Measurements from ENCODE around the gene HTR2A.

Gene HTR2A

DNA sequence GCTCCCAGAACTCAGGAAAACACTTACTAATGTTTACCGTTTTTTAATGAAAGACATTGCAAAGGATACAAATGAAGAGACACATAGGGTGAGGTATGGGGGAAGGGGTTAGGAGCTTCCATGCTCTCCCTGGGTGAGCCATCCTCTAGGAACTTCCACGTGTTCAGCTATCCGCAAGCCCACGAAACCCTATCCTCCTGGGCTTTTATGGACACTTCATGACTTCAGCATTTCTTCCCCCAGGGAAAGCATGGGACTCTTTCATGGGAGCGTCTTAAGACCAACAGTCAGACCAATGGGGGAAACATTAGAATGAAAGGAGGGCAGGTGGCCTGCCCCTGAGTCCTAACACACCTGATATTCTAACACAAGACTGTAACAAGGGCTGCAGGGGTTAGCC lies 93.3 kb downstream of the HTR2A start:
- no peak for DNase-seq

DNA sequence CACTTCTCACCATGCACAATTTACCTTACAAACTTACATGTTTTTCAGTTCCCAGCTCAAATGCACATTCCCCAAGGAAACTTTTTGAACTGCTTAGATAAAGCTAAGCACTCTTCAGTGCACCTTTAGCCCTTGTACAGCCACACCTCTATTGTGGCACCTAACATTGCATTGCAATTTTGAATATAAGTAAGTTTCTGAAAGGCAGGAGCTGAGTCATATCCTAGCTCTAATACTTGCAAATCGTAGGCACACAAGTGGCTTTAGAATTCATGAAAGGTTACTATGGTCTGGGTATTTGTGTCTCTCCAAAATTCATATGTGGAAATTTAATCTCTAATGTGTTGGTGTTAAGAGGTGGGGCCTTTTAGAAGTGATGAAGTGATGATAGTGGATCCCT lies 95.0 kb downstream of the HTR2A start:
- DNase-seq = no peak

DNA sequence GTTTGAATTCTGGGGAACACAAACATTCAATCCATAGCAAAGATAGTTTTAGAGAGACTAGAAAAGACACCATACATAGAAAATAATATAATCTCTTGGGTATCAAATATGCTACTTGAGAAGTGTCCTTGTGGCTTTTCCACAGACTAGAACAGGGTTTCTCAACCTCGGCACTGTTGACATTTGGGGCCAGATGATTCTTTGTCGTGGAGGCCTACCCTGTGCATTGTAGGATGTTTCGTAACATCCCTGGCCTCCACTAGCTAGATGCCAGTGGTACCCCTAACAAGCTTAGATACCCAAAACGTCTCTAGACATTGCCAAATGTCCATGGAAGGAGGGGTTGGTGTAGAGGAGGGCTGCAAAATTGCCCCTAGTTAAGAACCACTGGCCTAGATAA lies 97.7 kb downstream of the HTR2A start:
- DNase-seq = no peak

DNA sequence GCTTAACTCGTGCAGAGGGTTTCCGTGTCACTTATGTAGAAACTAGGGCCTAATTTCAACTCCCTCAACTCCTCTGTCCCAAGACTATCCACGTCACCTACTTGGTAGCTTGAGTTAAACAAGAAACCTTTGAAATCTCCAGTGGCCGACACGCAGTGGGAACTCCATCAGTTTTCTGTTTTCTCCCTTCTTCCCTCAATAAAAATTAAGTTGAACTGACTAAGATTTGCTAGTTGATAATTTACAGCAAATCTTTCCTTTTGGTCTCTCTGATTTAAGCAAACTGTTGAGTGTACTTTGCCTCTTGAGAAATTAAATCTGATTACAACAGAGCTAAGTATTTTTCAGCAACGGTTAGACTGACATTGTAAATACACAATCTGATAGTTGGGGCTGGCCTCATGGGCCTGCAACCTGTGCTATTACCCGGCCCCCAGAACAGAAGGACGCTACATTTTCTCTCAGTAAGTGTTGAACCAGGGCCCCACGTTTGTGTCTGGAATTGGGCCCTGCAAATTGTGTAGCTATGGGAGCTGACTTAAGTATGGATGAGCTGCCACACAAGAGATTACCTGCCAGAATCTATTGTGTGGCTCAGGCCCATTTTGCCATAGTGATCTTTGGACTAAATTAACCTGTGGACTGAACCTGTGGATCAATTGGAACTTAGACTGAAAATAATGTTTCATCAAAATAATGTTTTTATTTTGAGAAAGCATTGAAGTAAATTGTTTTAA lies 99.2 kb downstream of the HTR2A start:
- DNase-seq = no peak

DNA sequence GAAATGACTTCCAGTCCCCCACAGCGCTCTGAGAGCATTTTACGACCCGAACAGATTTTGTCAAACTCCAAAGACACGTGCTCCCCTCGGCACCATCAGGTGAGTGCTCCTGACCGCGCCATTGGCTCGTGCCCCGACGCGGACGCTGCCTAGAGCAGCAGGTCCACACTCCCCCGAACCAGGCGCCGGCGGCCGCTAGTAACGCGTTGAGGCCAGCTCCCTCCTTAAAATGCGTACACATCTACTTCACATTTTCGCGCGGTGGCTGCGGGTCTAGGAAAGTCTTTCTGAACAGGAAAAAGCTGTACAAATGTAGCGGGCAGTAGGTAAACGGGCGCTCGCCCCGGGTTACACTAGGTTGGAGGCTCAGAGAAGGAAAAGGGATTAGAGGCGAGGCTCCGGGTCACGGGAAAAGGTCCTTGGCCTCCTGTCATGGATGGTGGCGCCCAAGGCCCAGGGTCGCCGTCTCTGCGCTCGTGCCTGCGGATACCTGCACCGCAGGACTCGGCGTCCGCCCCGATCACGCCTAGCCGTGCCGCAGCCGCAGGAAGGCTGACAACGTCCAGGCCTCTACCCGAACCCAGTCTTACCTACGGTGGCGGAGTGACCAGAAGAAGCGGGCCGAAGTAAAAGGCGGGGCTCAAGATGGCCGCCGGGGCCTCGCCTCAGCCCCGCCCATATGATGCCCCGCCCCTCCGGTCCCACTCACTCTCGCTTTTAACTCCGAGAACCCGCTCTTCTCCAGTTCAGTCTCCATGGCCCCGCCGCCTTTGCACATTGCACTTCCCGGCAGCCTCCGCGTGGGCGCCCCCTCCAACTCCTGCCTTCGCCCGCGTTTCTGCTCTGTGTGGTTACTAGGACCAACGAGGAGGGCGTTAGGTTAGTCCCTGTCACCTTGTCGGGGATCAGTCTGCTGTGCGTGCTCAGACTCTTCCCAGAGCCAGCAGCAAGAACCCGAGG lies 100.1 kb downstream of the HTR2A start, which contains the start of gene ESD:
Gene ESD, minus strand, starts transcription at position 647 of the 960 bp plus-strand sequence. CDS start 5,748 bp downstream, outside the sequence.
- DNase-seq = peak; percentile 70

DNA sequence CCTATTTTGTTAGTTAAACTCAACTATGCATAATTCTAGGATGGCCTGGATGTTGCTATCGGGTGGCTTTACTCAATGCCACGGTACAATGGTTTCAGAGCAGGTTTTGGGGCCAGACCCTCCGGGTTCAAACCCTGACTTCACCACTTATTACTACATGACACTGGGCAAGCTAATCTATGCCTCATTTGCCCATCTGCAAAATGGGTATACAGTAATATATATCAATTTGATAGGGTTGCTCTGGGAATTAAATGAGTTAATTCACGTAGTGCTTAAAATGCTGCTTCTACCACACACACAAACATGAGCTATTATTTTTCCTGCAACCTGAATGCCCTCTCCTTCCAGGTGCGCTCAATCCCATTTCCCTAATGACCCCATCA lies 100.7 kb downstream of the HTR2A start:
- no peak for DNase-seq

DNA sequence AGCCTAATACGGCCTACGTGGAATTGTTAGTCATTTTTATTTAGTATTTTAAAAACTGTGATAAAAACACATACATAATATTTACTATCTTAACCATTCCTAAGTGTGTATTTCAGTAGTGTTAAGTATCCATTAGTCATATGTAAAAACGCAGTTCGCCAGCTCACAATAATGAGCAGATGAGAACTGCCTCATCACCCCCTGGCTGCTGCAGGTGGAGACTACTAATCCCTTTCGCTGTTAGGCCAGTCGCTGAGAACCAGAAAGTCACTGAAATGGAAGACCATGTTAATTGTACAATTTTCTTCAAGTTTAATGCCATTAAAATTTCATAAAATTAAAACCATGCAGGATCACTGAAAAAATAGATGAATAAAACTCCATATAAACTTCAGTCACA lies 101.5 kb downstream of the HTR2A start:
- DNase-seq = no peak

DNA sequence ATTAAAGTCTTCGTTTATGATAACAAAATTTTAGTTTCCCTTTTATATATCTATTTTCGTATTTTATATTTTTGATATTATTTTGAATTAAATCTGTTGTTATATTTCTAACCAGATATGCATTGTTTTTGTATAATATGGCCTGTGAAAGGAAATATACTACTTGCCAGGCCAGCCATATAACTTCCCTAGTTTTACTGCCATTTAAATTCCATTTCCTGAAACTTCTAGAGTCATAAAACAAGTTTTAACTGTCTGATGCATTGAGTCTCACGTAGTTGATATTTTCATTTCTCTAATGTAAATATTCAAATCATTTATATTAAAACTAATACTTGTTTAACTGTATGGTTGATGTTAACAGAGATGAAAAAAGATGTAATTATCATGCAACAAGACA lies 113.3 kb downstream of the HTR2A start:
- no peak for DNase-seq

DNA sequence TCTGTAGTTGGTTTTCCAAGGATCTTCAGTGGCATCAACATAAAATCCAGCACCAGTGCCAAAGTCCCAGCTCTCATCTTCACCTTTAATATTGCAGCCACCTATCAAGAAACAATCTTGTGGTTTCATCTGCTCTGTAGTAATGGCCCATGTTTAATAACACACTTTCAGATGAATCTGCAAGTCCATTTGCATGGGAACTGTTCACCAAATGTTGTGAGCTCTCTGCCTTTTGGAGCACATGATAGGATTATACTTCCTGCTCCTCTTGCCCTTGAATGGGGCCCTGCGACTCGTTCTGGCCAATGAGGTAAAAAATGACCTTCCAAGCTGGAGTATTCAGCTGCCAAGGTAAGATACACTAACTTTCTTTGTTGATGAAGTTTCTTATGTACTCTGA lies 114.2 kb downstream of the HTR2A start:
- no peak for DNase-seq

DNA sequence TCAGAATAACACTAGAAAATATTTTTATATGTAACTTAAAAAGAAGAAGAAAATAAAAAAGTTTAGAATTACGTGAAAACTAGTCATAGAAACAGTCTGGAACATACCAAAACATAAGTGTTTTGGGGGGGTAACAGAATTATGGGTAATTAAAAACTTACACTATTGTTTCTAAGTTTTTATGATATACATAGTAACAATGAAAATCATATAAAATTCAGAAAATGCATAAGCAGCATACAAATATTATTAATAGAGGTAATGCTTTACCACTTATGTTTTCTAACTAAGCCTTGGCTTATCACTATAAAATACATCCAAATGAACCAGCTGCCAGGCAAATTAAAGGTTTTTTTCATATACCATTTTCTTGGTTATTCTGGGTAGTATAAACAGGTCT lies 114.8 kb downstream of the HTR2A start:
- no peak for DNase-seq

Data from NCI-H1436 (cell line).